Nephron (organoid): ENCODE results near the gene LPCAT3.

Source experiments
- H3K27ac Mint-ChIP-seq, 3 experiments: 2 replicates each; pipeline ENCODE4 v1.8.0; 2020; ENCODE audit warnings: mixed read lengths in 3 of 3, mild to moderate bottlenecking in 2 of 3, moderate library complexity in 1 of 3
- H3K27me3 Mint-ChIP-seq: 2 replicates; pipeline ENCODE4 v1.8.0; 2021; ENCODE audit warnings: low read depth, mild to moderate bottlenecking, moderate library complexity, mixed read lengths
- H3K36me3 Mint-ChIP-seq: 2 replicates; pipeline ENCODE4 v1.8.0; 2020; ENCODE audit warnings: low read depth, mixed read lengths
- H3K4me1 Mint-ChIP-seq: 2 replicates; pipeline ENCODE4 v1.8.0; 2020; ENCODE audit warnings: mixed read lengths
- H3K4me3 Mint-ChIP-seq, 3 experiments: 2 replicates each; pipeline ENCODE4 v1.8.0; 2020; ENCODE audit warnings: mild to moderate bottlenecking in 3 of 3, mixed read lengths in 3 of 3, moderate library complexity in 2 of 3
- H3K9me3 Mint-ChIP-seq: 2 replicates; pipeline ENCODE4 v1.8.0; 2020; ENCODE audit warnings: mixed read lengths
- CTCF ChIP-seq, 3 experiments: fragments of 200-600 bp; sonication (generic); IDR thresholded peaks; one replicate each; pipeline ENCODE4 v1.5.0; 2021; ENCODE audit warnings: antibody characterized with exemption in 3 of 3; ENCODE audit not compliant: unreplicated experiment in 3 of 3

The LPCAT3 gene

GRCh38 chr12:6979453-6979852, 38.8 kb downstream of the LPCAT3 start:
- H3K9me3 Mint-ChIP-seq, result no peaks in the 10 kb centered on the region
- TF ChIP-seq CTCF (IDR thresholded peaks at IDR 0.05; ENCODE audit: unreplicated experiment in 3 of 3), result no peak
- no peaks in the 10 kb centered on the region for H3K4me1 Mint-ChIP-seq
- H3K27me3 Mint-ChIP-seq, result no peaks in the 10 kb centered on the region
- H3K4me3 Mint-ChIP-seq, result no peak overlapping the region
- H3K27ac Mint-ChIP-seq, result no peak overlapping the region
- H3K36me3 Mint-ChIP-seq, result peaks cover 63% of the 10 kb centered on the region

DNA sequence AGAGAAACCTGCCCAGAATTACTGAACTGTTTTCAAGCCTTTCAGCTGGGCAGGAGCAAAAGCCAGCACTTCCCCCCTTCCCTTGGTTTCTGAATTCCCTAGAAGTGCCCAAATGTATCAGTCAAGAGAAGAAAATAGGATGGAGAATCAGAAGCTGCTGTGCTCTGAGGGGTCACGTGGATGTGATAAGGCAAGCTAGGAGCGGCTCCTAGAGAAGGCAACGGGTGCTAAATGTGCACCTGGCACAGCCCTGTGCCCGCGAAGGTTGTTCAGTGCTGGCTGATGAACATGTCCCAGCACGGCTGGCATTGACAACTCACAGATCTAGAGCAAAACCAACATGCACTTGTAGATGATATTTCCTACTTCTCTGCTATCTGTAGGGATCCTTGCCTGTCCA, 39.3 kb downstream of the LPCAT3 start:
- no peak overlapping the region for H3K4me3 Mint-ChIP-seq
- H3K36me3 Mint-ChIP-seq, result peaks cover 65% of the 10 kb centered on the region
- no peaks in the 10 kb centered on the region for H3K27me3 Mint-ChIP-seq
- no peak for TF ChIP-seq CTCF (IDR thresholded peaks at IDR 0.05; ENCODE audit: unreplicated experiment in 3 of 3)
- no peak overlapping the region for H3K27ac Mint-ChIP-seq
- no peaks in the 10 kb centered on the region for H3K4me1 Mint-ChIP-seq
- no peaks in the 10 kb centered on the region for H3K9me3 Mint-ChIP-seq

DNA sequence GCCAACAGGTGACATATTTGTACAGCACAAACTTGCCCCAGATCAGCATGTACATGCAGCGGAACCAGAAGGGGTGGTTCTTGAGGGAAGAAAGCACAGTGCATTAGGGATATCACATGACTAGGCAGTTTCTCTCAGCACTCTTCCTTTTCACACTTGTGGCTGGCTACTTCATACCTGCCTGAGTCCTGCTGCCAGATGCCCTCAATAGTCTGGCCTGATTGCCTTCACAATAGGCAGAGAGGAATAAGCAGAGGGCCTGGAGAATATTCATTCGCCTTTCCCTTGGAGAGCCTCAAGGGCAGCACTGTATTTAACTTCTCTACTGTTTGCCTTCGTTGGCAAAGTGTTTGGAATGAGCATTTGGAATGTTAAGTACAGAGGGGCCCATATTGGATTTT, 39.7 kb downstream of the LPCAT3 start:
- Mint-ChIP-seq H3K36me3 (peaks cover 69% of the 10 kb centered on the region), H3K9me3 (no peaks in the 10 kb centered on the region), H3K4me3 (no peak overlapping the region), H3K27ac (no peak overlapping the region), H3K4me1 (no peaks in the 10 kb centered on the region), H3K27me3 (no peaks in the 10 kb centered on the region)
- TF ChIP-seq CTCF (IDR thresholded peaks at IDR 0.05; ENCODE audit: unreplicated experiment in 3 of 3), result no peak

DNA sequence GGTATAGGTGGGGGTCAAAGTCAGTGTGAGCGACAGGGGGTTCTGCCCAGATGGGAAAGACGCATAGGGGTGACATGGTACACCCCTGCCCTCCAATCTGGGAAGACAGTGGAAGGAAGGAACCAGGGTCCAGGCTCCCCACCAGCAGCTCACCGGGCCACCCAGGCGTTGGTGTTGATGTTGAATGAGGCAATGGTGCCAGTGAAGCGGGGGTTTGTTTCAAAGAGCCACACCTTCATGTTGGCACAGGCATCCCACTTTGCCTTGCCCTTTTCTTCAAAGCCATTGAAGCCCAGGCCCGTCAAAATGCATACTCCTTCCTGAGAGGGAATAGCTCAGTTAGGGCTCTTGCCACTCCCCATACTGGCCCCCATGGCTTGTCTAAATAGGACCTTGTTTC, 40.1 kb downstream of the LPCAT3 start:
- H3K4me3 Mint-ChIP-seq, result no peak overlapping the region

GRCh38 chr12:6977653-6978052, 40.6 kb downstream of the LPCAT3 start:
- H3K27ac Mint-ChIP-seq, result no peak overlapping the region
- no peak overlapping the region for H3K4me3 Mint-ChIP-seq
- H3K4me1 Mint-ChIP-seq, result no peaks in the 10 kb centered on the region
- TF ChIP-seq CTCF (IDR thresholded peaks at IDR 0.05; ENCODE audit: unreplicated experiment in 3 of 3), result no peak
- H3K36me3 Mint-ChIP-seq, result peaks cover 68% of the 10 kb centered on the region
- H3K9me3 Mint-ChIP-seq, result no peaks in the 10 kb centered on the region
- H3K27me3 Mint-ChIP-seq, result no peaks in the 10 kb centered on the region

More for the DNA sequence above, 40.1 kb downstream of the LPCAT3 start:
- peaks cover 71% of the 10 kb centered on the region for H3K36me3 Mint-ChIP-seq
- H3K27me3 Mint-ChIP-seq, result no peaks in the 10 kb centered on the region
- TF ChIP-seq CTCF (IDR thresholded peaks at IDR 0.05; ENCODE audit: unreplicated experiment in 3 of 3), result no peak
- H3K9me3 Mint-ChIP-seq, result no peaks in the 10 kb centered on the region
- no peaks in the 10 kb centered on the region for H3K4me1 Mint-ChIP-seq
- no peak overlapping the region for H3K27ac Mint-ChIP-seq

DNA sequence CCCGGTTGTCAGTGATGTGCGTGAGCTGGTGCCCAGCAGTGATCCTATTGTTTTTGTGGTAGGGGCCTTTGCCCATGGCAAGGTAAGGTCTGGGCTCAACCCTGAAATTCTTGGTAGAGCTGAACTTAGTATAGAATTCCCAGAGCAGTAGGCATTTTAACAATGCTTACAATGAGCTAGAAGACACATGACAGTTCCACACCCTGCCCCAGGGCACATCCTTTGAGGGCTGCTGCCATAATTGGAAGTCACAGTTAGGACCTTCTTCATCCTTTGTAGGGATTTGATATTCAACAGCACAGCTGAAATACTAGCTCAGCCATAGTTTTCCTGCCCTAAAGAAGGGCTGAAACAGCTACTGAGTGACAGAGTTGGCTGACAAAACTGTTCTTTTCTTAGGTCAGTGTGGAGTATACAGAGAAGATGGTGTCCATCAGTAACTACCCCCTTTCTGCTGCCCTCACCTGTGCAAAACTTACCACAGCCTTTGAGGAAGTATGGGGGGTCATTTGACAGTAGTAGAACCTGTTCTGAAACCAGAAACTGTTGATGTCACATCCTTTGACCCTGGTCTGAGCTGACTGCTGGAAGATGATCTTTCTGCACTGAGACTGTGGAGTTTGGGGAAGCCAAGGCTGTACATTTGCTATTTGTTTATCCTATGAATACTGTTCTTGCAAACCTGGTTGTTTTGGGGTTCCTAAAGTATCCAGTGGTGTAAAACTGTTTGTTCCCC, 42.8 kb downstream of the LPCAT3 start:
- Mint-ChIP-seq H3K4me1 (peaks cover 17% of the 10 kb centered on the region), H3K36me3 (peaks cover 51% of the 10 kb centered on the region), H3K4me3 (no peak overlapping the region), H3K27me3 (no peaks in the 10 kb centered on the region), H3K27ac (no peak overlapping the region), H3K9me3 (no peaks in the 10 kb centered on the region)
- no peak for TF ChIP-seq CTCF (IDR thresholded peaks at IDR 0.05; ENCODE audit: unreplicated experiment in 3 of 3)
